HFFc6 (cell line): ENCODE measurements around the gene NPY5R. TPM values are rescaled to one million over a fixed set of nuclear protein-coding genes. Genes with fewer than 3 reads are reported as not detected.

ENCODE experiments used
- DNase-seq: peaks from one replicate; pipeline ENCODE4 v3.0.0-alpha.2; 2018
- H3K27ac Mint-ChIP-seq: 2 replicates; pipeline ENCODE4 v1.8.0; 2020; ENCODE audit warnings: mild to moderate bottlenecking, mixed read lengths
- H3K27me3 Mint-ChIP-seq: 2 replicates; pipeline ENCODE4 v1.8.0; 2021; ENCODE audit warnings: mild to moderate bottlenecking, moderate library complexity, mixed read lengths; ENCODE audit not compliant: insufficient read depth
- H3K36me3 Mint-ChIP-seq: 2 replicates; pipeline ENCODE4 v1.8.0; 2021; ENCODE audit warnings: low read depth, mixed read lengths
- H3K4me1 Mint-ChIP-seq: 2 replicates; pipeline ENCODE4 v1.8.0; 2020; ENCODE audit warnings: low read depth, mixed read lengths
- H3K4me3 Mint-ChIP-seq: 2 replicates; pipeline ENCODE4 v1.8.0; 2020; ENCODE audit warnings: mild to moderate bottlenecking, moderate library complexity, mixed read lengths
- H3K9me3 Mint-ChIP-seq: 2 replicates; pipeline ENCODE4 v1.8.0; 2020; ENCODE audit warnings: mild to moderate bottlenecking, mixed read lengths
- CTCF ChIP-seq: fragments of 200-600 bp; sonication (generic); IDR thresholded peaks from 2 replicates; pipeline ENCODE4 v1.5.0; 2021; ENCODE audit warnings: antibody characterized with exemption, mild to moderate bottlenecking
- total RNA-seq, 6 experiments: library from RNA; stranded (reverse); fragmentation: NEBNext Ultra II Directional; extraction: Animal tissue kit (Norgen Biotek cat#: 25700); gene quantifications; 2 replicates in 1 of 6; 3 replicates in 5 of 6; pipeline ENCODE4 v1.2.3, GENCODE V29; 2021

Gene NPY5R
- total RNA-seq, 6 experiments from 2014 or later, result not detected

GRCh38 chr4:163317110-163317509 is 26.6 kb upstream of the NPY5R start:
- Mint-ChIP-seq H3K9me3 (peaks cover 19% of the 10 kb centered on the region; the same call in 1 of the 2 replicates), H3K4me1 (no peaks in the 10 kb centered on the region)

GRCh38 chr4:163330916-163331628 is 12.6 kb upstream of the NPY5R start:
- Mint-ChIP-seq H3K9me3 (no peaks in the 10 kb centered on the region), H3K36me3 (no peaks in the 10 kb centered on the region), H3K4me1 (peaks cover 18% of the 10 kb centered on the region), H3K27me3 (peaks cover 24% of the 10 kb centered on the region), H3K4me3 (peak overlapping the region; percentile 92), H3K27ac (no peak overlapping the region)
- DNase-seq, result no peak
- TF ChIP-seq CTCF, result no peak

More at GRCh38 chr4:163317110-163317509, 26.6 kb upstream of the NPY5R start:
- no peak for DNase-seq
- no peaks in the 10 kb centered on the region for H3K27me3 Mint-ChIP-seq
- no peaks in the 10 kb centered on the region for H3K36me3 Mint-ChIP-seq
- no peak overlapping the region for H3K27ac Mint-ChIP-seq
- TF ChIP-seq CTCF, result no peak
- H3K4me3 Mint-ChIP-seq, result no peak overlapping the region

GRCh38 chr4:163331629-163332376 is 11.9 kb upstream of the NPY5R start:
- H3K36me3 Mint-ChIP-seq, result no peaks in the 10 kb centered on the region
- DNase-seq, result no peak
- no peaks in the 10 kb centered on the region for H3K9me3 Mint-ChIP-seq
- H3K27me3 Mint-ChIP-seq, result peaks cover 24% of the 10 kb centered on the region
- no peak overlapping the region for H3K27ac Mint-ChIP-seq
- H3K4me3 Mint-ChIP-seq, result peak overlapping the region; percentile 92
- no peak for TF ChIP-seq CTCF
- H3K4me1 Mint-ChIP-seq, result peaks cover 18% of the 10 kb centered on the region

- peaks cover 24% of the 10 kb centered on the region for H3K27me3 Mint-ChIP-seq
- peak within 1 kb of the TSS; percentile 8; the same call in 1 of the 2 replicates for H3K27ac Mint-ChIP-seq
- peak within 1 kb of the TSS; percentile 92 for H3K4me3 Mint-ChIP-seq
- TF ChIP-seq CTCF, result peak; percentile 85
- H3K36me3 Mint-ChIP-seq, result no peaks in the 10 kb centered on the region
- peak; percentile 78 for DNase-seq
- no peaks in the 10 kb centered on the region for H3K9me3 Mint-ChIP-seq
- peaks cover 18% of the 10 kb centered on the region for H3K4me1 Mint-ChIP-seq
Observed at GRCh38 chr4:163332526-163333406, 10.9 kb upstream of the NPY5R start, which contains the start of gene NPY1R. Gene NPY1R (minus strand): TSS chr4:163332596. CDS start chr4:163326554, 6,042 bp downstream.

- H3K4me3 Mint-ChIP-seq, result no peak overlapping the region
- no peak overlapping the region for H3K27ac Mint-ChIP-seq
- no peak for TF ChIP-seq CTCF
- no peaks in the 10 kb centered on the region for H3K36me3 Mint-ChIP-seq
- peaks cover 26% of the 10 kb centered on the region for H3K27me3 Mint-ChIP-seq
- H3K9me3 Mint-ChIP-seq, result no peaks in the 10 kb centered on the region
- H3K4me1 Mint-ChIP-seq, result peaks cover 18% of the 10 kb centered on the region
- DNase-seq, result no peak
Observed at GRCh38 chr4:163335384-163335783, 8.3 kb upstream of the NPY5R start.
